Smooth muscle cell (in vitro differentiated cells): Measurements from ENCODE around the gene ZNF319. TPM values are rescaled to one million over a fixed set of nuclear protein-coding genes. Genes with fewer than 3 reads are reported as not detected.

Experiments
- DNase-seq: peaks from one replicate; lab custom pipeline; 2025; ENCODE audit not compliant: unreplicated experiment; lab: John Stamatoyannopoulos, UW
- H2AFZ ChIP-seq: fragments of 200-600 bp; sonication (generic); 2 replicates; pipeline ENCODE4 v1.6.0; 2016; ENCODE audit warnings: antibody characterized with exemption, low read depth, mild to moderate bottlenecking
- H3F3A ChIP-seq: fragments of 200-600 bp; sonication (generic); 2 replicates; pipeline ENCODE4 v1.6.0; 2017; ENCODE audit warnings: antibody characterized with exemption, low read depth
- H3K27ac ChIP-seq: fragments of 200-600 bp; sonication (generic); 2 replicates; pipeline ENCODE4 v1.5.1; 2016; ENCODE audit warnings: low read depth, mild to moderate bottlenecking
- H3K27me3 ChIP-seq: fragments of 200-600 bp; sonication (generic); 2 replicates; pipeline ENCODE4 v1.6.1; 2016; ENCODE audit warnings: low read depth, mild to moderate bottlenecking
- H3K36me3 ChIP-seq: fragments of 200-600 bp; sonication (generic); 2 replicates; pipeline ENCODE4 v1.5.1; 2016; ENCODE audit warnings: low read depth
- H3K4me1 ChIP-seq: fragments of 200-600 bp; sonication (generic); 2 replicates; pipeline ENCODE4 v1.5.1; 2016; ENCODE audit warnings: low read depth
- H3K4me2 ChIP-seq: fragments of 200-600 bp; sonication (generic); 2 replicates; pipeline ENCODE4 v1.6.0; 2016; ENCODE audit warnings: mild to moderate bottlenecking
- H3K4me3 ChIP-seq: fragments of 200-600 bp; sonication (generic); 2 replicates; pipeline ENCODE4 v1.5.1; 2016; ENCODE audit warnings: mild to moderate bottlenecking
- H3K79me2 ChIP-seq: fragments of 200-600 bp; sonication (generic); 2 replicates; pipeline ENCODE4 v1.6.0; 2016; ENCODE audit warnings: low read depth, mild to moderate bottlenecking
- H3K9ac ChIP-seq: fragments of 200-600 bp; sonication (generic); 2 replicates; pipeline ENCODE4 v1.6.0; 2016; ENCODE audit warnings: low read depth
- H3K9me3 ChIP-seq: fragments of 200-600 bp; sonication (generic); replicated peaks from 2 replicates; pipeline ENCODE4 v1.5.1; 2016; ENCODE audit warnings: low read depth
- H4K20me1 ChIP-seq: fragments of 200-600 bp; sonication (generic); 2 replicates; pipeline ENCODE4 v1.6.0; 2016; ENCODE audit warnings: low read depth
- CTCF ChIP-seq: fragments of 200-600 bp; sonication (generic); IDR thresholded peaks from 2 replicates; pipeline ENCODE4 v1.5.1; 2017; ENCODE audit warnings: borderline replicate concordance, mild to moderate bottlenecking, antibody characterized with exemption; ENCODE audit not compliant: insufficient read depth, poor library complexity, severe bottlenecking
- WGBS: methylation state at CpG from one replicate; pipeline ENCODE4 v1.1.7; 2016; ENCODE audit warnings: low lambda C conversion rate; 5-methylcytosine and 5-hydroxymethylcytosine counted together
- polyA plus RNA-seq: library from polyadenylated mRNA; unstranded; fragments of >200 nt; fragmentation: Nextera tagmentation; extraction: Ambion mirVana; gene quantifications from 2 replicates; pipeline ENCODE4 v1.2.1, GENCODE V29; 2016
- total RNA-seq: library from RNA; depleted of rRNA; stranded (reverse); fragments of >200 nt; gene quantifications from 2 replicates; pipeline ENCODE4 v1.2.3, GENCODE V29; 2014

Gene ZNF319
- total and polyA plus RNA-seq, 2 experiments from 2014 or later: 3.1 to 4.0 TPM

DNA sequence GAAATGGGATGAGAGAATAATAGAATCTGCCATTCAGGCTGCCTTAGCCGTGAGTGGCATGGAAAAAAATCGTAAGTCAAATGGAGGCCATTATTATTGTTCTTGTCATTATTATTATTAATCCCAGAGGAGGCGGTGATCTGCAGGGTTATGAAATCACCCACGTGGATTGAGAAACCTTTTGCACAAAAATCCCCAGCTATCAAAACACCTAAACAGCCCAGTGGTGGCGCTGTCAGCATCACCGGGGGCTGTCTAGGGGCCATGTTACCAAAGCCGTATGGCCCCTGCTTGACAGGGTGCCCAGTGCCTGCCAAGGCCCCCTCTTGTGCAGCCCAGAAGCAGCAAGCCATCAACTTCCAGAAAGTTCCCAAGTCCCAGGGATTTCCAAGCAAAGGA is 54.7 kb downstream of the ZNF319 start:
- Histone ChIP-seq H3K79me2 (no peaks in the 10 kb centered on the region), H3K4me1 (no peaks in the 10 kb centered on the region), H3K36me3 (no peaks in the 10 kb centered on the region), H3K9ac (no peak overlapping the region), H3K4me2 (no peak overlapping the region), H3K27me3 (no peaks in the 10 kb centered on the region), H3F3A (no peaks in the 10 kb centered on the region), H3K27ac (no peak overlapping the region), H2AFZ (no peak overlapping the region), H4K20me1 (no peaks in the 10 kb centered on the region), H3K4me3 (no peak overlapping the region), H3K9me3 (no peaks in the 10 kb centered on the region)
- TF ChIP-seq CTCF: no peak
- 59% methylated on average over 7 of the region's 7 CpGs for WGBS
- DNase-seq: no peak

- Histone ChIP-seq H3K27ac (no peak overlapping the region), H3K79me2 (no peaks in the 10 kb centered on the region), H3K4me3 (no peak overlapping the region), H3K9me3 (no peaks in the 10 kb centered on the region), H3K27me3 (no peaks in the 10 kb centered on the region), H3K36me3 (no peaks in the 10 kb centered on the region), H3F3A (no peaks in the 10 kb centered on the region), H3K9ac (no peak overlapping the region), H3K4me2 (no peak overlapping the region), H3K4me1 (no peaks in the 10 kb centered on the region), H2AFZ (no peak overlapping the region), H4K20me1 (no peaks in the 10 kb centered on the region)
- TF ChIP-seq CTCF: no peak
- DNase-seq: no peak
- 90% methylated on average over 9 of the region's 9 CpGs for WGBS
These were observed 55.3 kb downstream of the ZNF319 start for GRCh38 chr16:57944970-57945739.

Other genes with a start within 250 kb of the ZNF319 start
- 28.0 and 30.6 TPM in 2 replicates for gene KIFC3, start 198.2 kb downstream of the ZNF319 start, total RNA-seq
- 50.2 and 51.6 TPM in 2 replicates for gene KIFC3, start 198.2 kb downstream of the ZNF319 start, polyA plus RNA-seq
- not detected in 2 replicates for gene CNGB1, start 29.5 kb downstream of the ZNF319 start, total RNA-seq
- gene CNGB1, start 29.5 kb downstream of the ZNF319 start, polyA plus RNA-seq: not detected in 2 replicates
- 13.9 and 26.9 TPM in 2 replicates for gene USB1, start 735 bp upstream of the ZNF319 start, total RNA-seq
- gene USB1, start 735 bp upstream of the ZNF319 start, polyA plus RNA-seq: 44.1 and 56.6 TPM in 2 replicates
- 2.3 and 2.5 TPM in 2 replicates for gene MMP15, start 25.1 kb upstream of the ZNF319 start, total RNA-seq
- gene MMP15, start 25.1 kb upstream of the ZNF319 start, polyA plus RNA-seq: 4.2 and 5.2 TPM in 2 replicates
- 89.9 and 96.1 TPM in 2 replicates for gene CFAP20, start 128.7 kb upstream of the ZNF319 start, total RNA-seq
- gene CFAP20, start 128.7 kb upstream of the ZNF319 start, polyA plus RNA-seq: 55.1 and 61.6 TPM in 2 replicates
- 26.3 and 32.3 TPM in 2 replicates for gene CSNK2A2, start 197.4 kb upstream of the ZNF319 start, total RNA-seq
- 16.5 and 21.5 TPM in 2 replicates for gene CSNK2A2, start 197.4 kb upstream of the ZNF319 start, polyA plus RNA-seq